GM18517 (cell line): ENCODE measurements around the gene PEPD.

Experiments used
- ATAC-seq: cut with Tn5 transposase; IDR thresholded peaks from one replicate; pipeline ENCODE4 v1.9.1; 2021; ENCODE audit warnings: mild to moderate bottlenecking, moderate library complexity; ENCODE audit not compliant: unreplicated experiment

The PEPD gene

DNA sequence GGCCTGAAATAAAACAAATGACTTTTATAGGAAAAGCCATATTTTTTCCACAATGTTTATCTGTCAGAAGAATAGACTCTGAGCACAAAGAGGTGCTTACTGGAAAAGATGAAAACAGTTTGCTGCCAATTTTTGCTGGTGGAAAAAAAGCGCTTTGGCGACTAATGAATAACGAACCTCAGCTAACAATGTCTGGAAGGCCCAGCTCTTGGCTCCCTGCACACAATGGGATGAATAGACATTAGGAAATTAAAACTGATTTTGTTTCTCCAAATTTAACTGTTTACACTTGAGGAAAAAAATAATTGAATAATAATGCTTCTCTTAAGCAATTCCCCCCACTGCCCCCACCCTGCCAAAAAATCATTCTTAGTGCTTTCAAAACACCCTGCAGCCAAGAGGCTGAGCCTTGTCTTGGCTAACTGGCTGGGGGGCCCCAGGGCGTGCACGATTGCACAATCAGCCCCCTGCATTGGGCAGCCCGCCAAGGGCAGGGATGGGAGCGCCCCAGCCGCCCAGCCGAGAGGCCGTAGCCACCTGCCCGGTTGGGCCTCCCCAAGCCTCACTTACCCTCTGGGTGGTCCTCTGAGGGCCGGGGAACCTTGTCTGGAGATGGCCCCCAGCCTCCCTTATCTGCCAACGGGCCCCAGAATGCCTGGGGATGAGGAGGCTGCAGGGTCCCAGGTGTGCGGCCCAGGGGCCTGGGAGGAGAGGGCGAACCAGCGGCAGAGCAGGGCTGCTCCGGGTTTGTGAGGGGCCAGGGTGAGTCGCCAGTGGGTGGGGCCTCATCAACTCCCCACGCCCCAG lies 131.3 kb downstream of the PEPD start:
- no peak for ATAC-seq

GRCh38 chr19:33389421-33390100 lies 132.0 kb downstream of the PEPD start:
- no peak for ATAC-seq

GRCh38 chr19:33388725-33389420 lies 132.7 kb downstream of the PEPD start:
- ATAC-seq: no peak

- no peak for ATAC-seq
These were observed 133.3 kb downstream of the PEPD start for GRCh38 chr19:33388231-33388724.

GRCh38 chr19:33387351-33388230 lies 134.0 kb downstream of the PEPD start:
- no peak for ATAC-seq

- no peak for ATAC-seq
These were observed 135.2 kb downstream of the PEPD start for GRCh38 chr19:33386361-33386858.

DNA sequence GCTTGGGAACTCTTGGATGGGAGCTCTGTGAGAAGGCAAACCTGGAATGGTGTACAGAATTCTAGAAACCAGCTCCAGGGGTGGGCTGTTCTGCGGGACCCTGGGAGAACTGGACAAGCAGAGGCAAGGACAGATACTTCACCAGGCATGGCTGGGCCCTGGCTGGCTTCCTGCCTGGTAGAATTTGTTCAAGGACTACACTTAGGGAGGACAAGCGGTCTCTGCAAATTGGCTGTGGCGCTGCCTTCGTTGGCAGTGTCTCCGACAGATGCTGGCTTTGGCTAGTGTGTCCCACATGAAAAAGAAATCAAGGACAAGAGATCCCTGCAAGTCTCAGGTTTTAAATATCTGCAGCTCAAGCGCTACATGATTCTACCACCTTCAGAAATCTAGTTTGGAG lies 135.6 kb downstream of the PEPD start:
- no peak for ATAC-seq

DNA sequence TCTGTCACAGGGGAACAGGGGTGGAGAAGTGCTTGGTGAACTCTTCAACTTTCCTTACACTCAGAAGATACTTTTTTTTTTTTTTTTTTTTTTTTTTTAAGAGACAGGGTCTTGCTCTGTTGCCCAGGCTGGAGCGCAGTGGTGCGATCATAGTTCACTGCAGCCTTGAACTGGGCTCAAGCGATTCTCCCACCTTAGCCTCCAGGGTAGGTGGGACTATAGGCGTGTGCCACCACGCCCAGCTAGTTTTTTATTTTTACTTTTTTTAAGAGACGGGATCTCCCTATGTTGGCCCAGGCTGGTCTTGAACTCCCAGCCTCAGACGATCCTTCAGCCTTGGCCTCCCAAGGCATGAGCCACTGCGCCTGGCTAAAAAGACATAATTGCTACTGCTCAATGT lies 136.6 kb downstream of the PEPD start:
- no peak for ATAC-seq

DNA sequence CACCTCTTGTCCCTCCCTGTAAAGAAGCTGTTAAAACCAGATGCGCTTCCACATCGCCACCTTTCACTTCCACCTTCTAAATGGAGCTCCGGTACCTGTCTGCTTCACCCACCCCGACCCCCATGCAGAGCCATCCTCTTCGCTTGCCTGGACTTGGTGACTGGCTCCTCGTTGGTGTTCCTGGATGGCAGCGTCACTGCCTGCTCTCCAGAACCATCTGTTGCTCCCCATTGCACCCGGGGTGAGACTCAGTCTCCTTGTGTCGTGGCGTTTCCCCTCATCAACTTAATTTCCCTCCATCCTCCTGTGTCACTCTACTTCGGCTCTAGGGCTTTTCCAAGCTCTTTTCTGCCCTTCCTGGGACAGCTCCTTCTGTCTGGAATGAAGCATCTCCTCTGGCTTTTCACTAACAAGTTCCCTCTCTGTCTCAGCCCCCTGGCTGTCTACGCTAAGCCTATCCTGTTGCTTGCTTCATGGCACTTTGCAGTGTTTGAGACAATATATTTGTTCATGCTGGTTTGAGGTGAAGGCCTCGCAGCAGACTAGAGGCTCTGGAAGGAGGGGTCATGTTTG lies 137.8 kb downstream of the PEPD start:
- ATAC-seq: no peak

DNA sequence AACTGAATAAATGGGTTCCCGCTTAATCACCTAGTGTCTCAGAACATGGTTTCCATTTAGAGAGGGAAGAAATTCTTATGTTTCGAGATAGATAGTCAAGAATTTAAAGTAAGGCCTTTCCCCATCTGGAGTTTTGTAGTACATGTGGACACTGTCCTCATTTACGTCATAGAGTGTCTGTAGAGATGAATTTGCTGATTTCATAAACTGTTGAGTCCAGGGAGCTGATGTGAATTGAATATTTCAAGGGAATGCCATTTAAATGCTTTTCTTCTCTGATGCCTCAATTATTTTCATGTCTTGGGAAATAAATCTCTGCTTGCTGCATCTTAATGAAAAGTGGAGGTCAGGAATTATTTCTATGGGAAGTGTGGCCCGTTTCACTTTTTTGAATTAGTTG lies 138.6 kb downstream of the PEPD start:
- no peak for ATAC-seq

DNA sequence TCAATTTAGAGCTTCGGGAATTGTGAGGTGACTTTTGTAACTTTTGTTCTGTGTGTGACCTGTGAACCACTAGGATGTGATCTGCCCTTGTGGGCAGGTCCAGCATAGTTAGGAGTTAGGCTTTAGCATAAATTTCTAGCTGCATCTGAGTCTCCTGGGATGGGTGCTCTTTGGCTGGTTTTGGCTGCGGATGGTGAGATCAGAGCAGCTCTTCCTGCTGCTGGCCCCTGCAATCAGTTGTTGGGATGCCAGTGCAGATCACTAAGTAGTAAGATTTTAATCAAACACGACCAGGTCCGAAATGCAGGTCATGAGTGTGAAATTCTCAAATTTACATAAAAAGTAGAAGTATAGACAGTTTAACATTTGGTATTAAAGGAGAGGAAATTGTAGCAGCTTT lies 139.6 kb downstream of the PEPD start:
- no peak for ATAC-seq

DNA sequence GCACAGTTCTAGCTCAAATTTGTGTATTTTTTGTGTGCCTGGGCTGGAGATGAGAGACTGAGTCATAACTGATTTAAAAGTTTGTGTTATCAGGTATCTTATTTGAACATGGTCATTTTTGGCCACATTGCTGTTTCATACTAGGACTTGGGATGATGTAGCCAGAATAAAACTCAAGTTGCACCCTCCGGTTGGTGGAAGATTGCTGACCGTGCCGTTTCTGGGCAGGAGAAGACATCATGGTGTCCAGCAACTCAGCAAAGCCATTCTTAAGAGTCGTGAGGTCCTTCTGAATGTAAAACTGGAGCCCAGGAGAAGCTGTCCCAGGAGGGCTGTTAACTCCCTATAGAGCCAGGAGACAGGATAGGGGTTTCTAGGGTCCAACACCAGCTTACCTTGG lies 140.5 kb downstream of the PEPD start:
- ATAC-seq: no peak

- no peak for ATAC-seq
These were observed 142.3 kb downstream of the PEPD start for GRCh38 chr19:33379151-33379829.

- no peak for ATAC-seq
These were observed 143.8 kb downstream of the PEPD start for GRCh38 chr19:33377586-33378475.

DNA sequence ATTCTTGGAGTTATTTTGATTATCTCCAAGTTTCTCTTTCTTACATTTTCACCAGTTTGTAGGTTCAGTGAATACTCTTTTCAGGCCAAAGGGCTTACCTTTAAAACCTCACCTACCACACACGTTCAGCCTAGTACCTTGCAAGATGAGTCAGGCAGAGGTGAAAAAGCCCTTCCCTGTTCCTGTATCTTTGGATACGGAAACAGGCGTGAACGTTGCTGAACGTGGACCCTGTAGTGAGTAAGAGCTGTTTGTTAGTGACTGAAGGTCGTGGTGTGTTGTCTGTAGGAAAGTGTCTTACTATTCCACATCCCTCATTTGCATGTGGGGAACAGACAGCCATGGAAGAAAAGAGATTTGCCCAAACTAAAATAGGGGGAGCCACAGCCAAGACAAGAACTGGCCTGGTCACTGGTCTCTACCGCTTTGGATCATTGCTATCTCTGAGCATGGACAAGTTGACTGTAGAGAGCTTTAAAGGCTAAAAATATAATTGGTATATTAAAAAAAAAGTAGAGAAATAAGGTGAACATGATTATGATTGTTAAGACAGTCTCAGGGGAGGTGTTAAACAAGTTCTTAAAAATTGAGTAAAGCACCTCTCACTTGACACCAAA lies 144.5 kb downstream of the PEPD start:
- no peak for ATAC-seq

GRCh38 chr19:33376423-33376822 lies 145.2 kb downstream of the PEPD start:
- no peak for ATAC-seq

GRCh38 chr19:33375837-33376159 lies 145.8 kb downstream of the PEPD start:
- ATAC-seq: no peak

- no peak for ATAC-seq
These were observed 146.3 kb downstream of the PEPD start for GRCh38 chr19:33375156-33375836.
